ENCODE data around the gene ATP12A. TPM values are rescaled to one million over a fixed set of nuclear protein-coding genes. Genes with fewer than 3 reads are reported as not detected.

The ATP12A gene
- total RNA-seq, 2 donors from 2014 or later: not detected

GRCh38 chr13:24649688-24650043 lies 30.5 kb upstream of the ATP12A start:
- no peak overlapping the region for H3K4me3 ChIP-seq
- no peaks in the 10 kb centered on the region for H3K9me3 ChIP-seq
- H3K36me3 ChIP-seq: no peaks in the 10 kb centered on the region
- no peaks in the 10 kb centered on the region for H3K27me3 ChIP-seq
- DNase-seq (ENCODE audit: low spot score): no peak
- TF ChIP-seq CTCF (IDR thresholded peaks at IDR 0.05): no peak
- H3K27ac ChIP-seq: no peak overlapping the region
- no peaks in the 10 kb centered on the region for H3K4me1 ChIP-seq

- no peak for TF ChIP-seq CTCF (IDR thresholded peaks at IDR 0.05)
- Histone ChIP-seq H3K27me3 (no peaks in the 10 kb centered on the region), H3K4me1 (no peaks in the 10 kb centered on the region), H3K27ac (no peak overlapping the region), H3K36me3 (no peaks in the 10 kb centered on the region), H3K9me3 (no peaks in the 10 kb centered on the region), H3K4me3 (no peak overlapping the region)
- DNase-seq (ENCODE audit: low spot score): no peak
Observed at GRCh38 chr13:24650161-24650560, 30.0 kb upstream of the ATP12A start.

GRCh38 chr13:24651718-24652345 lies 28.4 kb upstream of the ATP12A start:
- Histone ChIP-seq H3K9me3 (no peaks in the 10 kb centered on the region), H3K36me3 (no peaks in the 10 kb centered on the region), H3K27me3 (no peaks in the 10 kb centered on the region), H3K4me3 (no peak overlapping the region), H3K4me1 (no peaks in the 10 kb centered on the region), H3K27ac (no peak overlapping the region)
- no peak for DNase-seq (ENCODE audit: low spot score)
- TF ChIP-seq CTCF (IDR thresholded peaks at IDR 0.05): no peak

- no peaks in the 10 kb centered on the region for H3K27me3 ChIP-seq
- no peak overlapping the region for H3K4me3 ChIP-seq
- H3K27ac ChIP-seq: no peak overlapping the region
- no peaks in the 10 kb centered on the region for H3K4me1 ChIP-seq
- no peak for DNase-seq (ENCODE audit: low spot score)
- no peaks in the 10 kb centered on the region for H3K36me3 ChIP-seq
- TF ChIP-seq CTCF (IDR thresholded peaks at IDR 0.05): no peak
- H3K9me3 ChIP-seq: no peaks in the 10 kb centered on the region
Observed at GRCh38 chr13:24652359-24652758, 27.8 kb upstream of the ATP12A start.

GRCh38 chr13:24654741-24655140 lies 25.5 kb upstream of the ATP12A start:
- DNase-seq (ENCODE audit: low spot score): peak; percentile 21
- no peaks in the 10 kb centered on the region for H3K4me1 ChIP-seq
- H3K4me3 ChIP-seq: no peak overlapping the region

More at GRCh38 chr13:24654741-24655140, 25.5 kb upstream of the ATP12A start:
- Histone ChIP-seq H3K36me3 (no peaks in the 10 kb centered on the region), H3K27me3 (no peaks in the 10 kb centered on the region), H3K9me3 (no peaks in the 10 kb centered on the region), H3K27ac (no peak overlapping the region)
- TF ChIP-seq CTCF (IDR thresholded peaks at IDR 0.05): no peak
